Liver (tissue), 9 donors: Measurements from ENCODE around the gene APOA1. TPM values are rescaled to one million over a fixed set of nuclear protein-coding genes. Genes with fewer than 3 reads are reported as not detected.

ENCODE experiments used
- DNase-seq: peaks from one replicate; pipeline ENCODE4 v3.0.0-alpha.2; 2017; ENCODE audit warnings: low spot score
- H3K27ac ChIP-seq, 2 donors: one replicate each; pipeline ENCODE4 v1.7.0; 2013; ENCODE audit warnings: inconsistent platforms in 2 of 2, low read length in 2 of 2, control low read depth in 1 of 2, low read depth in 1 of 2, mild to moderate bottlenecking in 1 of 2
- H3K27me3 ChIP-seq, 4 donors: one replicate each; pipeline versions ENCODE4 v1.6.1 to v1.7.0; 2013; ENCODE audit warnings: low read length in 3 of 4, inconsistent platforms in 1 of 4, mild to moderate bottlenecking in 1 of 4, moderate library complexity in 1 of 4; ENCODE audit not compliant: control insufficient read depth in 4 of 4, insufficient read depth in 4 of 4
- H3K36me3 ChIP-seq, 4 donors: one replicate each; pipeline versions ENCODE4 v1.6.1 to v1.7.0; 2013; ENCODE audit warnings: low read length in 3 of 4, mild to moderate bottlenecking in 3 of 4, low read depth in 1 of 4, moderate library complexity in 1 of 4; ENCODE audit not compliant: control insufficient read depth in 4 of 4, insufficient read depth in 3 of 4
- H3K4me1 ChIP-seq, 4 donors: one replicate each; pipeline versions ENCODE4 v1.6.1 to v1.7.0; 2013; ENCODE audit warnings: low read length in 3 of 4, mild to moderate bottlenecking in 3 of 4, moderate library complexity in 1 of 4; ENCODE audit not compliant: control insufficient read depth in 4 of 4, insufficient read depth in 4 of 4
- H3K4me3 ChIP-seq, 3 donors: one replicate each; pipeline versions ENCODE4 v1.6.1 to v1.7.0; 2013; ENCODE audit warnings: low read length in 3 of 3, control low read depth in 1 of 3, low read depth in 1 of 3, mild to moderate bottlenecking in 1 of 3
- H3K9ac ChIP-seq, 2 donors: one replicate each; pipeline ENCODE4 v1.7.0; 2013; ENCODE audit warnings: low read length in 2 of 2, mild to moderate bottlenecking in 2 of 2, moderate library complexity in 2 of 2, control low read depth in 1 of 2, low read depth in 1 of 2
- H3K9me3 ChIP-seq, 4 donors: one replicate each; pipeline versions ENCODE4 v1.6.1 to v1.7.0; 2013; ENCODE audit warnings: low read length in 3 of 4; ENCODE audit not compliant: control insufficient read depth in 4 of 4
- ATF3 ChIP-seq: IDR thresholded peaks from 2 replicates; pipeline ENCODE4 v1.6.1; 2016; ENCODE audit warnings: antibody characterized with exemption
- CTCF ChIP-seq: fragments of 150-350 bp; IDR thresholded peaks from 2 replicates; pipeline ENCODE4 v1.5.1; 2017; ENCODE audit warnings: improper control_type of control experiment, low read depth, low read length; ENCODE audit not compliant: missing input control
- EGR1 ChIP-seq, 2 donors: IDR thresholded peaks; 2 replicates each; pipeline ENCODE4 v1.6.1; 2016 to 2018; ENCODE audit warnings: antibody characterized with exemption in 2 of 2, low read depth in 2 of 2
- FOXA1 ChIP-seq: IDR thresholded peaks from 2 replicates; pipeline ENCODE4 v1.6.1; 2016; ENCODE audit warnings: antibody characterized with exemption
- FOXA2 ChIP-seq: IDR thresholded peaks from 2 replicates; pipeline ENCODE4 v1.6.1; 2016; ENCODE audit warnings: antibody characterized with exemption
- GABPA ChIP-seq, 2 donors: IDR thresholded peaks in 1 of 2; conservative IDR thresholded peaks in 1 of 2; 2 replicates each; pipeline ENCODE4 v1.6.1; 2016; ENCODE audit warnings: antibody characterized with exemption in 2 of 2, mild to moderate bottlenecking in 1 of 2, moderate library complexity in 1 of 2
- HNF4A ChIP-seq, 2 donors: conservative IDR thresholded peaks; 2 replicates each; pipeline ENCODE4 v1.6.1; 2016; ENCODE audit warnings: antibody characterized with exemption in 2 of 2, mild to moderate bottlenecking in 2 of 2
- HNF4G ChIP-seq: IDR thresholded peaks from 2 replicates; pipeline ENCODE4 v1.6.1; 2016; ENCODE audit warnings: antibody characterized with exemption
- JUND ChIP-seq, 2 donors: IDR thresholded peaks; 2 replicates each; pipeline ENCODE4 v1.6.1; 2016; ENCODE audit warnings: antibody characterized with exemption in 2 of 2
- NR2F2 ChIP-seq: IDR thresholded peaks from 2 replicates; pipeline ENCODE4 v1.6.1; 2016; ENCODE audit warnings: antibody characterized with exemption
- RAD21 ChIP-seq, 2 donors: IDR thresholded peaks; 2 replicates each; pipeline ENCODE4 v1.6.1; 2016; ENCODE audit warnings: antibody characterized with exemption in 2 of 2, mild to moderate bottlenecking in 2 of 2
- REST ChIP-seq: IDR thresholded peaks from 2 replicates; pipeline ENCODE4 v1.6.1; 2016; ENCODE audit warnings: antibody characterized with exemption, mild to moderate bottlenecking
- RXRA ChIP-seq, 2 donors: IDR thresholded peaks; 2 replicates each; pipeline ENCODE4 v1.6.1; 2017 to 2018; ENCODE audit warnings: antibody characterized with exemption in 2 of 2, mild to moderate bottlenecking in 1 of 2
- SP1 ChIP-seq: IDR thresholded peaks from 2 replicates; pipeline ENCODE4 v1.6.1; 2018; ENCODE audit warnings: antibody characterized with exemption, mild to moderate bottlenecking
- TAF1 ChIP-seq: conservative IDR thresholded peaks from 2 replicates; pipeline ENCODE4 v1.6.1; 2016; ENCODE audit warnings: antibody characterized with exemption, mild to moderate bottlenecking
- YY1 ChIP-seq: IDR thresholded peaks from 2 replicates; pipeline ENCODE4 v1.6.1; 2016; ENCODE audit warnings: antibody characterized with exemption, mild to moderate bottlenecking
- whole genome bisulfite sequencing: extraction: QIAGEN DNeasy Blood & Tissue Kit; methylation state at CpG from one replicate; pipeline ENCODE4 v1.1.7; 2013; 5-methylcytosine and 5-hydroxymethylcytosine counted together
- polyA plus RNA-seq, 2 donors: library from polyadenylated mRNA; stranded (reverse) in 1 of 2; unstranded in 1 of 2; fragments of 200-250 nt in 1 of 2; fragments of >200 nt in 1 of 2; fragmentation: Nextera tagmentation in 1 of 2; extraction: Ambion mirVana in 1 of 2; gene quantifications; one replicate each; pipeline versions ENCODE4 v1.2.1 to v1.2.3, GENCODE V29; 2013 to 2015
- total RNA-seq, 2 donors: library from RNA; depleted of rRNA; stranded (reverse); fragments of >200 nt; gene quantifications; one replicate each; pipeline ENCODE4 v1.2.3, GENCODE V29; 2014
- TF ChIP-seq, protein P1 (sequence below): IDR thresholded peaks from 2 replicates; pipeline ENCODE4 v1.6.1; 2016; ENCODE audit warnings: antibody characterized with exemption
- TF ChIP-seq, protein P2 (sequence below): IDR thresholded peaks from 2 replicates; pipeline ENCODE4 v1.6.1; 2016; ENCODE audit warnings: antibody characterized with exemption
- donor health status: healthy.
- donor health status: healthy.
- donor health status: healthy.
- donor health status: healthy.
- donor health status: healthy.

The APOA1 gene
- total and polyA plus RNA-seq, 4 donors: 4,271 to 17,093 (median 8,590) TPM

DNA sequence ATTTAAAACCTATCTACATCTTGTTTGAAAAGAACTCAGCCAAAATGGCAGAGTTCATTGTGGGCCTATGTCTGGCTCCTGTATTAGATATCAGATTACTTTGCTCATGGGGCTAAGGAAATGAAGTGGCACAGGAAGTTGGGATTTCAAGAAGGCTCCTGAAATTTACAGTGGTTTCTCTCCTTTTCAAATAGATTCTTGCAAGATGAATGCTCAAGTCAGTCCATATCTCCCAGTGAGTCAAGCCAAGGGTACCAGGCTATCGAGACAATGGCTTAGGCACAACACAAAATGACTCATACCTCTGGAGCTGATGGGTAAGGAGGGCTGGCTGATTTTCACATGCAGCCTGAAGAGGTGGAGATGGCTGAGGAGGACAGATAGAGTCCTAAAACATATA lies 24.1 kb upstream of the APOA1 start:
- Histone ChIP-seq H3K9ac (no peak overlapping the region), H3K27ac (no peak overlapping the region), H3K27me3 (no peaks in the 10 kb centered on the region), H3K4me3 (no peak overlapping the region), H3K36me3 (peaks cover 0 to 82% (median 55%) of the 10 kb centered on the region in 4 donors), H3K4me1 (peaks cover 2 to 17% (median 13%) of the 10 kb centered on the region in 4 donors), H3K9me3 (no peaks in the 10 kb centered on the region)
- WGBS: 93% methylated on average over 1 of the region's 1 CpG
- DNase-seq: no peak
- TF ChIP-seq FOXA1: no peak
- no peak for TF ChIP-seq SP1
- no peak for TF ChIP-seq REST
- no peak for TF ChIP-seq RAD21 (IDR thresholded peaks at IDR 0.05)
- no peak for TF ChIP-seq CTCF
- no peak for TF ChIP-seq NR2F2

GRCh38 chr11:116860303-116860702 lies 22.9 kb upstream of the APOA1 start:
- H3K4me3 ChIP-seq: no peak overlapping the region
- DNase-seq: no peak
- no peak for TF ChIP-seq REST
- TF ChIP-seq RAD21 (IDR thresholded peaks at IDR 0.05): no peak
- TF ChIP-seq, protein P1, sequence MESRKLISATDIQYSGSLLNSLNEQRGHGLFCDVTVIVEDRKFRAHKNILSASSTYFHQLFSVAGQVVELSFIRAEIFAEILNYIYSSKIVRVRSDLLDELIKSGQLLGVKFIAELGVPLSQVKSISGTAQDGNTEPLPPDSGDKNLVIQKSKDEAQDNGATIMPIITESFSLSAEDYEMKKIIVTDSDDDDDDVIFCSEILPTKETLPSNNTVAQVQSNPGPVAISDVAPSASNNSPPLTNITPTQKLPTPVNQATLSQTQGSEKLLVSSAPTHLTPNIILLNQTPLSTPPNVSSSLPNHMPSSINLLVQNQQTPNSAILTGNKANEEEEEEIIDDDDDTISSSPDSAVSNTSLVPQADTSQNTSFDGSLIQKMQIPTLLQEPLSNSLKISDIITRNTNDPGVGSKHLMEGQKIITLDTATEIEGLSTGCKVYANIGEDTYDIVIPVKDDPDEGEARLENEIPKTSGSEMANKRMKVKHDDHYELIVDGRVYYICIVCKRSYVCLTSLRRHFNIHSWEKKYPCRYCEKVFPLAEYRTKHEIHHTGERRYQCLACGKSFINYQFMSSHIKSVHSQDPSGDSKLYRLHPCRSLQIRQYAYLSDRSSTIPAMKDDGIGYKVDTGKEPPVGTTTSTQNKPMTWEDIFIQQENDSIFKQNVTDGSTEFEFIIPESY: no peak
- no peak for TF ChIP-seq ATF3
- no peak for TF ChIP-seq CTCF
- TF ChIP-seq SP1: no peak
- TF ChIP-seq HNF4A (conservative IDR thresholded peaks at IDR 0.05): no peak
- TF ChIP-seq RXRA (IDR thresholded peaks at IDR 0.05): no peak
- TF ChIP-seq TAF1: no peak
- TF ChIP-seq FOXA2: no peak
- TF ChIP-seq FOXA1: no peak
- no peak for TF ChIP-seq HNF4G
- no peak for TF ChIP-seq NR2F2
- TF ChIP-seq, protein P2, sequence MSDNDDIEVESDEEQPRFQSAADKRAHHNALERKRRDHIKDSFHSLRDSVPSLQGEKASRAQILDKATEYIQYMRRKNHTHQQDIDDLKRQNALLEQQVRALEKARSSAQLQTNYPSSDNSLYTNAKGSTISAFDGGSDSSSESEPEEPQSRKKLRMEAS: no peak
- no peak for TF ChIP-seq YY1
- no peak for TF ChIP-seq EGR1 (IDR thresholded peaks at IDR 0.05; ENCODE audit: low read depth in 2 of 2)
- no peak for TF ChIP-seq JUND (IDR thresholded peaks at IDR 0.05)
- no peak for TF ChIP-seq GABPA (IDR thresholded peaks at IDR 0.05 in 1 of 2, conservative IDR thresholded peaks at IDR 0.05 in 1 of 2)
- H3K27me3 ChIP-seq: no peaks in the 10 kb centered on the region
- H3K27ac ChIP-seq: no peak overlapping the region
- H3K9me3 ChIP-seq: no peaks in the 10 kb centered on the region
- H3K36me3 ChIP-seq: peaks cover 0 to 72% (median 51%) of the 10 kb centered on the region in 4 donors
- WGBS: 95% methylated on average over 6 of the region's 6 CpGs
- no peak overlapping the region for H3K9ac ChIP-seq
- peaks cover 4 to 20% (median 15%) of the 10 kb centered on the region in 4 donors for H3K4me1 ChIP-seq
